Activated T-cell treated with anti-CD3 and anti-CD28 coated beads for 4 hours (primary cell): Measurements from ENCODE around the gene MARK1.
"Not testable (repeated sequence)": the region's sequence is repeated elsewhere in the genome, so short reads cannot be mapped to it uniquely, and the experiment has no call there.

Source experiments
- DNase-seq: peaks from one replicate; pipeline ENCODE4 v3.0.0-alpha.2; 2020

MARK1 gene

DNA sequence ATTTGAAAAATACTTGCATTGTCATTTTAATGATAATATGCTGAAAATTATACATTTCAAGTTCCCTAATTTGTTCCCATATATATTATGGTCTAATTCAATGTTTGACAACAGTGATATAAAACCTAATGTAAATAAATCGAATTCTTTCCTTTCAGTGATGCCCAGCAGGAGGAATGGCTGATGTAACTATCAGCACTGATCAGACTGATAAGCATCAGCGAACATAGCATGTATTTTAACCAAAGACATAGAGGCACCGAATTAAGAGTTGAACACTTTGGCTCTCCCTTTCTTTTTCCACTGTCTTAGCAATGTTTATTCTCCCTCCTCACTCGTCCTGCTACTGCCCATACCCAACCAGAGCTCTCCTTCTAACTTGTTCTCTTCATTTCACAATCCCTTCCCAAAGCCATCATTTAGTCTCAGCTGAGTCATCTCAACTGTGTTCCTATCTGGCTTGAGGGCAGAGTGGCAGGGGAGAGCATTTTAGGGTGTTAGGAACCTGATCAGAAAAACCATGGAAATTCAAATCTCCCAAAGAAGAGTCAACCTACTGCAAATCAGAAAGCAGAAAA, 103.4 kb downstream of the MARK1 start:
- no peak for DNase-seq

DNA sequence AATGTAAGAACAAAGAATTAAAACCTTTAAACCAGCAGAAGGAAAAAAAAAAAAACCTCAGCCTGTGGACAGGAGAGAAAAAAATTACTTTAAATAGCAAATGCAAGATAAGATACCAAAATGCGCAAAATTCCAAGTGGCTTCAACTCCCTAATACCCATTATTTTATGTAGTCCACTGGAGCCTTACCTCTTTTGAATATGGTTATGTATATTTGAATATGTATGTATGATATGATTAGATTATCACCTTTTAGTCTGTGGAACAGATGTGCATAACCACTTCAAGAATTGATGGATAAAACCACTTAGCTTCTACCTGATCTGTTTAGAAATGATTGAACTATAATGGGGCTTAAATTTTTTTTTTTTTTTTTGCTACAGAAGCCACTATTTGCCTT, 109.8 kb downstream of the MARK1 start:
- no peak for DNase-seq

DNA sequence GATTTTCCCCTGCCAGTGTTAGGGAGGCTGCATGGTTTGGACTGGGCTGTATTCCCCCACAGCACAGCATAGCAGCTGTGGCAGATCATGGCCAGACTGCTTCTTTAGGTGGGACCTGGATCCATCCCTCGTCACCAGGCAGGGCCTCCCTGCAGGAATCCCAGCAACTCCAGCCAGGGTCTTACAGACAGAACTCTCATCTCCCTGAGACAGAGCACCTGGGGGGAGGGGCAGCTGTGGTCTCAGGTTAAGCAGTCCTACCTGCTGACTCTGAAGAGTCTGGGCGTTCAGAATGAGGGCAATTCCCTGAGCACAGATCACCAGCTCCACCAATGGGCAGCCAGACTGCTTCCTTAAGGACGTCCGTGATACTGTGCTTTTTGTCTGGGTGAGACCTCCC, 114.3 kb downstream of the MARK1 start:
- no peak for DNase-seq

GRCh38 chr1:220652995-220653394, 125.1 kb downstream of the MARK1 start:
- no peak for DNase-seq

DNA sequence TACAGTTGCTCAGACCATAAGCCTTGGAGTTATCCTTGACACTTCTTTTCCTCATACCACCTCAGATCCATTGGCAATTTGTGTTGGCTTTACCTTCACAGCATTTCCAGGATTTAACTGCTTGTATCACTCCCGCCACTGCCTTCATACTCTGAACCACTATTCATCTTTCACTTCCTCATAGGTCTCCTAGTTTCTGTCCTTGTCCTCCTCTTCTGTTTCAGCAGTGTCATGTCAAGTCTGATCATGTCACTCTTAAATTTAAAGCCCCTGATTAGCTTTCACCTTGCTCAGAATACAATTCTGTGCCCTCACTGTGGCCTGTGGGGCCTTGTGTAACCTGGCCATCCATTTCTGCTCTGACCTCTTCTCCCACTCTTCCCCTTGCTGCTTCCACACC, 127.6 kb downstream of the MARK1 start:
- DNase-seq = no peak

DNA sequence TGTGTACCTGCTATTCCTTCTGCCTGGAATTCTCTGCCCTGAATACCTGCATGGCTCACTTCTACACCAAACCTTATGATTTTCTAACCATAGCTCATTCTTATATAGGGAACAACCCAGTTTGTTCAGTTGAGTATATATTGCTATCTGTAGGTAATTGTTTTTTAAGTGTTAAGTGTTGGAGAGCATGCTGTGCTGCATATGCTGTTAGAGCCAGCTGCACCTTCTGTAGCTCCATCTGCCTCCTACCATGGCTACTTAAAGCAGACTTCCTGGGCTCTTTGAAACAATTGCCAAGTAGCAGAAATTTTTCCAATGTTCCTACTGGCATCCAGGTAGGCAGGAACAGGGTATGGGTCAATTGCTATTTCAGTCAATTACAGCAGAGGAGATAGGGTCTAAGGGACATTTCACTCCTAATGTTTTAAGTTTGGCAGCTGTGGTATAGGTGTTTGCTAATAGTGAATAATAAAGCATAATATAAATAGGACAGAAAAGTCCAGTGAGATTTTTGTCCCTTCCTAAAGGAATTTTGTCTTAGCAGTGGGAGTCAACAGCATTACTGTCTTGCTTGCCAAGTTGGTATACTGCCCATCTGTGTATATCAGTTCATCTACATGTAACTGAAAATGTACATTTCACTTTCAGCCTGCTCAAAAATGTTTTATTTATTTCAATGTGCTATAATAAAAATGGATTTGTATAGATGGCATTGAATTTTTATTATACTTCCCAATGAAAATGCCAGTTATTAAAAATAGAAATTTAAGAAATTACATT, 128.2 kb downstream of the MARK1 start:
- DNase-seq = no peak

- no peak for DNase-seq
These were observed 138.4 kb downstream of the MARK1 start for GRCh38 chr1:220666349-220666748.

- no peak for DNase-seq
These were observed 141.1 kb downstream of the MARK1 start for GRCh38 chr1:220669005-220669404.

- no peak for DNase-seq
These were observed 142.4 kb downstream of the MARK1 start for GRCh38 chr1:220670365-220670764.

GRCh38 chr1:220673921-220674320, 146.0 kb downstream of the MARK1 start:
- no peak for DNase-seq

DNA sequence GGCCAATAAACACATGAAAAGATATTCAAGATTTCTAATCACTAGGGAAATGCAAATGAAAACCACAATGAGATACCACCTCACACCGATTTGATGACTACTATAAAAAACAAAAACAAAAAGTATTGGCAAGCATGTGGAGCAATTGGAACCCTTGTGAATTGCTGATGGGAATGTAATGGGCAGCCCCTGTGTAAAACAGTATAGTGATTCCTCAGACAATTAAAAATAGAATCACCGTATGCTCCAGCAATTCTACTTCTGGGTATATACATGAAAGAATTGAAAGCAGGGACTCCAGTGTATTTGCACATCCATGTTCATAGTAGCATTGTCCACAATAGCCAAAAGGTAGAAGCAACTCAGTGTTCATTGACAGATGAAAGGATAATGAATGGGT, 149.3 kb downstream of the MARK1 start:
- DNase-seq = no peak

DNA sequence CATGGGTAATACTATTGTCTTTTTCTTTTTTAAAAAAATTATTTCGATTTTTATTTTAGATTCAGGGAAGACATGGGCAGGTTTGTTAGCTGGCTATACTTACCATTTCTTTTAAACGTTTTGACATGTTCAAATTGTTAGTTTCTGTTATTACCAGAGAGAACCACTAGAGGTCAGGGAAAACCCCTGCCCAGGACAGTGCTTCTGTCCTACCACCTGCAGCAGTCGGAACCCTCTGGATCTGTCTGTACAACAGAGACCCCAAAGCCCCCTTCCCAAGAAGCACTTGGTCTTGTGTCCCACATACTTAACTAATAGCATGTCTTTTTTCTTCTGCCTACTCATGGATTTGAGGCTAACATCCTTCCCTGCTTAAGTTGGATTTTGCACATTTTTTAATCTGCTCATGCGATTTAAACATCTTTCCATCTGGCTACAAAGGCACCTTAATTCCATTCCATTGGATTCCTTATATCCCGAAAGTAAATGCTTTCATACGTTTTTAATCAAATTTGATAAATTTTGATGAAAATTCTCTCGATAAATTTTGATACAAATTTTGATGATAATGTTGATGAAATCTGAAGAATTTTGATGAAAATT, 152.2 kb downstream of the MARK1 start:
- DNase-seq = no peak

- DNase-seq = no peak
These were observed 153.4 kb downstream of the MARK1 start for GRCh38 chr1:220681220-220681880.

DNA sequence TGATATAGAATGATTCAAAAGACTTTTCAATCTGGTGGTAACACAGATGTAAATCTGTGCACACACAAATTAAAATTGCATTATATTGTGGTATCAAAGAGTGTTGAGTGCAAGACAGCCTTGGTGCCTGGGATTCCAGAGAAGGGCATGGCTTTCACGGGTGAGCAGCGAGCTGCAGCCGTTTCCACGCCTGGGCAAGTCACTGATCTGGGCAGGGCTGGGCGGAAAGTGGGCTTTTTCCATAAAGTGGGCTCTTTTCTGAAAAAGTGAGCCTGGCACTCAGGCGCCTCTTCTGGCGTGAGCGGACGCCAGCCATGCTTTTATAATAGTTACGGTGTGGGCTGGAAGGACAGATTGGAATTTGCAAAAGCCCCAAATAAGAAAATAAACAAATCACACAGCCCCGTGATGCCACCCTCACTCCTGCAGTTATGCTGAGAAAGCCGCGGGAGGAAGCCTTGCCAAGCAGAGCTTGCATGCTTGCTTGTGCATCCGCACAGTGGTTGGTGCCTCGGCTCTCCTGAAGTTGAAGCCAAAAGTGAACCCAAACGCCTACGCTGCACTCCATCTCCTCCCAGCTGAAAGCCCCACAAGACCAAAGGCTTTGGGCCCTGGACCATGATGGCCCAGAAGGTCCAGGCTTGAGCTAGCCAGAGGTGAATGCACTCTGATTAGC, 155.1 kb downstream of the MARK1 start:
- DNase-seq = no peak

DNA sequence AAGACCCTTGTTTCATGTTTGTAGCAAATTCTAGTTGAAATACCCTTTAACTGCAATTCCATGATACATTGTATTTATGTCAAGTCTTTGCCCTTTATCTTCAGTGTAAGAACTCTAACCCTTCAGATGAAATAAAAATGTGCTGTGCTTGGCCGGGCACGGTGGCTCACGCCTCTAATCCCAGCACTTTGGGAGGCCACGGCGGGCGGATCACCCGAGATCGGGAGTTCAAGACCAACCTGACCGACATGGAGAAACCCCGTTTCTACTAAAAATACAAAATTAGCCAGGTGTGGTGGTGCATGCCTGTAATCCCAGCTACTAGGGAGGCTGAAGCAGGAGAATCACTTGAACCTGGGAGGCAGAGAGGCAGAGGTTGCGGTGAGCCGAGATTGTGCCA, 155.8 kb downstream of the MARK1 start:
- DNase-seq = not testable (repeated sequence)

- DNase-seq = no peak
These were observed 157.0 kb downstream of the MARK1 start for GRCh38 chr1:220684890-220685289.

GRCh38 chr1:220685879-220686278, 157.9 kb downstream of the MARK1 start:
- DNase-seq = no peak

GRCh38 chr1:220687809-220688208, 159.9 kb downstream of the MARK1 start:
- DNase-seq = no peak

- DNase-seq = no peak
These were observed 161.7 kb downstream of the MARK1 start for GRCh38 chr1:220689666-220690065.

DNA sequence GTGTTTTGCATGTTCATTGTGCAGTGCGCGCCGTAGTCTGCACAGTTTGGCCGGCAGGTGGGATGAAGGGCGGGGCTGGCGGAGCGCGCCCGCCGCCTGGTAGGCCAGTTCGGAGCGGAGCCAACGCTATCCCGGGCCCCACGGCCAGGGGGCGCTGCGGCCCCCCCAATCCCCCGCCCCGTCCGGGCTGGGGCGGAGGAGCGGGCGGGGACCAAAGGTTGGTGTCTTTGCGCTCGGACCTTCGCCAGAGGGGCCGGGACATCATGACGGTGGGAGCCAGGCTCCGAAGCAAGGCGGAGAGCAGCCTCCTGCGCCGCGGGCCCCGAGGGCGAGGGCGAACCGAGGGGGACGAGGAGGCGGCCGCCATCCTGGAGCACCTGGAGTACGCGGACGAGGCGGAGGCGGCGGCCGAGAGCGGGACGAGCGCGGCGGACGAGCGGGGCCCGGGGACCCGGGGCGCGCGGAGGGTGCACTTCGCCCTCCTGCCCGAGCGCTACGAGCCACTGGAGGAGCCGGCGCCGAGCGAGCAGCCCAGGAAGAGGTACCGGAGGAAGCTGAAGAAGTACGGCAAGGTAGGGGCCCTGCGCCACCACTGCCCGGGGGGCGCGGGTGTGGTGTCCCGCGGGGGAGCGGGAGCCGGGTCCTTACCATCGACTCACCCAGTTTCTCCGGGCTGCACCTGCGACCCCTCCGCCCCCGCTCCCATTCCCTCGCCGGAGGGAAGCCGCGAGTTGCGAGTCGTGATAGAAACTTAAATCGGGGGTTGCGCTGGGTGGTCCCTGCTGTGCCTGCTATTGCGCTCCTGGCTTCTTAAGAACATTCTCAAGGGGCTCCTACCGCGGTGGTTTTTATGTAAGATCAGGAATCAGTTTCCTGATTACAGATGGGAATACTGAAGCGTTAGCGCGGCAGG, 162.5 kb downstream of the MARK1 start, which contains the start of gene C1orf115:
Gene C1orf115 (plus strand): TSS at position 224 of the 913 bp plus-strand sequence. CDS start 40 bp downstream, at position 264.
- peak; percentile 64 for DNase-seq

DNA sequence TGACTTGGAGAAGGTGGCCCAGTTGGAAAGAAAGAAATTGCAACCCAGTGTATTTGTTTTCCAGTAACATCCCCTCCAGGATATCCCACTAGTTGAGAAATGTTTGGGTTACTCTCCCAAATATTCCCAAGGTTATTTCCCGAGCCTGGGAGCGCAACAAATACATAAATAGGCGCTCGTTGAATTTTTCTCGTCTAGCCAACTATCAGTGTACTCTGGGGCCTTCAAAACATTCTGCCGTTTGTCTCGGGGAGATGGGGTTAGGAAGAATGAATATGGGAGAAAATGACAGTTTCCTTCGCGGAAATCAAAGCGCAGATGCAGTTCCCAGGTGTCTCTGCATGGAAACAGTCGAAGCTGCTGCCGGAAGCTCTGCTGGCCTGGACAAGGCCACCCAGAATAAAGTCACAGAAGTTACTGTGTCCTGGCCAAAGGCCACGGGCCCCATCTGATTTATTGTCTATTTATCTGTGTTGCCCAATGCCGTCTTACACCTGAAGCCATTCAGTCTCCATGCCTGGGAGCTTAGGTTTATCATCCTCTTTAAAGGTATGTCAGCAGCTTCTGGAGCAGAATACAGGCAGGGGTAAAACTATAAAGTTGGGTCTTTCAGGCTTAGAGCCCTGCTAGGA, 163.2 kb downstream of the MARK1 start:
- DNase-seq = no peak
